ENCODE data around the gene MT2A.

GRCh38 chr16:56649271-56649670 is 40.9 kb downstream of the MT2A start:
- TF ChIP-seq CTCF (IDR thresholded peaks at IDR 0.05; ENCODE audit: low read depth, low read length), result no peak
- no peak for TF ChIP-seq EZH2phosphoT487 (IDR thresholded peaks at IDR 0.05; ENCODE audit: low read depth)
